Bronchial epithelial cell (primary cell): ENCODE results near the gene CRYBA1. TPM values are rescaled to one million over a fixed set of nuclear protein-coding genes. Genes with fewer than 3 reads are reported as not detected.

Source experiments
- DNase-seq: peaks from one replicate; pipeline ENCODE4 v3.0.0-alpha.2; 2010; ENCODE audit warnings: low read depth
- FAIRE-seq: peaks from 2 replicates; lab custom pipeline; 2011; peaks lifted over from hg19 to GRCh38; lab: Jason Lieb, UNC
- H3K27me3 ChIP-seq: 2 replicates; pipeline ENCODE4 v1.5.1; 2011; ENCODE audit warnings: low read length; ENCODE audit not compliant: control insufficient read depth, insufficient read depth
- H3K36me3 ChIP-seq: 2 replicates; pipeline ENCODE4 v1.5.1; 2011; ENCODE audit warnings: low read length; ENCODE audit not compliant: control insufficient read depth, insufficient read depth
- H3K4me3 ChIP-seq: 2 replicates; pipeline ENCODE4 v1.5.1; 2011; ENCODE audit warnings: mild to moderate bottlenecking, low read depth, low read length, control low read depth
- CTCF ChIP-seq: IDR thresholded peaks from 2 replicates; pipeline ENCODE4 v1.5.1; 2011; ENCODE audit warnings: mild to moderate bottlenecking, moderate library complexity, low read length, control low read depth, inconsistent platforms; ENCODE audit not compliant: insufficient read depth, severe bottlenecking
- total RNA-seq: library from RNA; depleted of rRNA; stranded (reverse); fragments of >200 nt; gene quantifications from 2 replicates; pipeline ENCODE4 v1.2.1, GENCODE V29; 2014

The CRYBA1 gene
- total RNA-seq, 1 donor from 2014 or later, result not detected

- peak; percentile 42 for TF ChIP-seq CTCF
- peaks cover 3% of the 10 kb centered on the region for H3K36me3 ChIP-seq
- DNase-seq (peak; percentile 78), FAIRE-seq (no peak)
- H3K27me3 ChIP-seq, result no peaks in the 10 kb centered on the region
- peak overlapping the region; percentile 98 for H3K4me3 ChIP-seq
Measured at GRCh38 chr17:29291163-29291752, 44.6 kb downstream of the CRYBA1 start.

- Histone ChIP-seq H3K4me3 (peak overlapping the region; percentile 98), H3K27me3 (no peaks in the 10 kb centered on the region), H3K36me3 (peaks cover 3% of the 10 kb centered on the region)
- FAIRE-seq (no peak), DNase-seq (peak; percentile 20)
- no peak for TF ChIP-seq CTCF
Measured at GRCh38 chr17:29292071-29292991, 45.7 kb downstream of the CRYBA1 start.

- Histone ChIP-seq H3K27me3 (no peaks in the 10 kb centered on the region), H3K36me3 (peaks cover 3% of the 10 kb centered on the region), H3K4me3 (peak overlapping the region; percentile 98)
- DNase-seq (peak; percentile 16), FAIRE-seq (no peak)
- TF ChIP-seq CTCF, result no peak
Measured at GRCh38 chr17:29292992-29293889, 46.6 kb downstream of the CRYBA1 start.

- no peak for TF ChIP-seq CTCF
- DNase-seq, result peak; percentile 95
- H3K27me3 ChIP-seq, result no peaks in the 10 kb centered on the region
- peak; percentile 40 for FAIRE-seq
- peak within 1 kb of the TSS; percentile 98 for H3K4me3 ChIP-seq
- peaks cover 3% of the 10 kb centered on the region for H3K36me3 ChIP-seq
Measured at GRCh38 chr17:29293890-29294579, 47.4 kb downstream of the CRYBA1 start, which contains the start of gene NUFIP2. Gene NUFIP2, minus strand, starts transcription at chr17:29294148. Its CDS starts 89 bp downstream, at chr17:29294059.

- Histone ChIP-seq H3K27me3 (no peaks in the 10 kb centered on the region), H3K36me3 (peaks cover 3% of the 10 kb centered on the region), H3K4me3 (peak overlapping the region; percentile 98)
- FAIRE-seq (no peak), DNase-seq (no peak)
- TF ChIP-seq CTCF, result no peak
Measured at GRCh38 chr17:29294580-29294900, 47.9 kb downstream of the CRYBA1 start.
